GM18519 (cell line): ENCODE data around the gene TMEM178B.

Source experiments
- ATAC-seq: cut with Tn5 transposase; IDR thresholded peaks from one replicate; pipeline ENCODE4 v1.9.1; 2021; ENCODE audit warnings: mild to moderate bottlenecking, moderate library complexity; ENCODE audit not compliant: unreplicated experiment, low FRiP score

TMEM178B gene

GRCh38 chr7:141213226-141213625 is 139.4 kb downstream of the TMEM178B start:
- no peak for ATAC-seq

DNA sequence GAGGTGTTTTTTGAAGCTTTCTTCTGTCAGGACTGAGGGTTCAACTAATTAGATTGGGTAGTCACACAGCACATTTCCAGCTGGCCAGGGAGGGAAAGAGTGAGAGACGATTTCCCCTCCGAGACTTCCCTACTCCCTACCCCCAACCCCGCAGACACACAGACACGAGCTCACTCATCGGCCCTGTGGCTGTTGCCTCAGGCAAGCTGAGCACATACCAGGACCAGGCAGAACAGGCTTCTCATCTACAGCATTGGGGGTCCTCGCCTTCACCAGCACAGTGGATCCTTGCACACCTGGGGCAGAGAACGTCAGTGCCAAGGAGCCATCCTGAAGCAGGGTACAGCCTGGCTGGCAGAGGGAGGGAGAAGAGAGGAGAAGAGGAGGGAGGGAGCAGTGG is 144.1 kb downstream of the TMEM178B start:
- ATAC-seq, result no peak

DNA sequence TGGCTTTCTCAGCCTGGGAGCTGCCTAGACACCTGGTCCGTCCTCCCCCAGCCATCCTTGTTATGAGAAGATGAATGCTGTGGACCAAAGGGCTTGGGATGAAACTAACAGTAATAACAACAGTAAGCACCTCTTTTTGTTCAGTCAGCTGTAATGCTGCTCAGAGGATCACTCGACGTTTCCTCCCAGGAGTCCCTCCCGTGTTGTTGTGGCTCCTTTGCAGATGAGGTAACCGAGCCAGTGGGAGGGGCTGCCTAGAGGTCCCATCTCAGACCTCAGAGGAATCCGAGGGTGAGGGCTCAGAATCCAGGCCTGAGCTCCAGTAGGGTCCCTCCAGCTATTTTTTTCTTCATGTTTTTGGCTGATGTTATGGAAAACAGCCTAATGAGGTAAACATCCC is 145.1 kb downstream of the TMEM178B start:
- no peak for ATAC-seq

DNA sequence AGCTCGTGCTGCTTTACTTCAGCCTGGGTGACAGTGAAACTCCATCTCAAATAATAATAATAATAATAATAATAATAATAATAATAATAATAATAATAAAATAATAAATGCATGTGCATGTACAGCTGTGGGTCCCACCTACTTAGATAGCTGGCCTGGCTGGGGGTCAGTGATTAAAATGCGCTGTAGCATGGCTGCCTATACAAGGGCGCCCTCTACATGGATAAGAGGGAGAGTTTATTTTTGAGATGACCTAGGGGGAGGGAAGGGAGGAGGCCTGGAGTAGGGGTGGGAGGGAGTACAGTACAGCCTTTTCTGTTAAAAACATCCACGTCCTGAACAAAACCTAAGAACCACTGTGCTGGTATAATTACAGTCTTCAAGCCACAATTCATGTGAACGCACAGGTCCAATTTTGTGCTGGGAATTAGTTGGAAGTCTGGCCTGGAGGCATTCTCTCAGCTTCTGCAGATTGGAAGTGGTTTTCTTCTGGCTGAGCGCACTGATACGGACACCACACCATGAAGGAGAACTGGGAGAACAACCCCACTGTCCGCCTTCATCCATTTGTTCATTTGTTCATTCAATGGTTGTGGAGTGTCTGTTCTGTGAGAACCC is 146.5 kb downstream of the TMEM178B start:
- no peak for ATAC-seq

DNA sequence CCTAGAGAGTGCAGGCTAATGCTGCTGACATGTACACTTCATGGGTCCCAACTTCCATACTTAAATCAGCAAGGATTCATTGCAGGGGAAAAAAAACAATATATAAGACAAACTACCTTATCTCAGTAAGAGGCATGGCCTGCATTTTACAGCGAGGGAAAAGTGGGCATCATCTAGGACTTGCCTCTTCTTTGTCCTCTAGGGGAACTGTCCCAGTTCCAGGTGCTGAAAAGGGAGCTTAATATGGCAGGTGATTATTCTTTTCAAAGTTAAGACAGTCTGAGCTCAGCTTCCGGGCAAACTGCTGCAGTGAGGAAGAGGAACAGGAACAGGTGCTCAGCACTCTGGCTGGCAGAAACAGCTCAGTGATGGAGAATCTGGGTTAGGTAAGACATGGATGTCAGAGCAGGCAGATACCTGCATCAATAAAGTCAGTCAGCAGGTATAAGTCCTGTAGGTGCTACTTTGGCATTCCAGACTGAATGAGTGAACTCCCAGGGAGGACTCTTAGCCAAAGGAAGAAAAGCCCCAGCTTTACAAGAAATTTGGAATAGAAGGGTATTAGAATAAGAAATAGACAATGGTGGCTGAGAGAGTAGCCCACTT is 147.2 kb downstream of the TMEM178B start:
- ATAC-seq, result no peak

- ATAC-seq, result no peak
Observed at GRCh38 chr7:141225916-141226618, 152.2 kb downstream of the TMEM178B start.

- ATAC-seq, result no peak
Observed at GRCh38 chr7:141227454-141227853, 153.6 kb downstream of the TMEM178B start.

DNA sequence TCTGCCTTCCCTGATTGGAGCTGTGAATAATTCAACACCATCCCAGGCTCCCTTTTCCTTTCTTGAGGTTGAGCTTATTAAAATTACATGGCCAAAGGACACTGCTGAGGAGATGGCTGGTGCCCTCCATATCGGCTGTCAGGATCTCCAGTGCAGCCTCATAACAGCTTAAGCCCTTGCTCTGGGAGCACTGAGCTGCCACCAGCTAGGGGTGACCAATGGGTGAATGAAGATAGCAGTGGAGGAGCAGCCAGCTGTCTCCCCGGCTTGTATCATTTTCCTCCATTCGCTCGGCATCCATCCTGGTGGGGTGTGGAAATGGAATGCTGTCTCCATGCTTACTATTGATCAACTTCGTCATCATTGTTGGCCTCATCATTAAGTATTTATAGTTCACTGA is 154.6 kb downstream of the TMEM178B start:
- ATAC-seq, result no peak

DNA sequence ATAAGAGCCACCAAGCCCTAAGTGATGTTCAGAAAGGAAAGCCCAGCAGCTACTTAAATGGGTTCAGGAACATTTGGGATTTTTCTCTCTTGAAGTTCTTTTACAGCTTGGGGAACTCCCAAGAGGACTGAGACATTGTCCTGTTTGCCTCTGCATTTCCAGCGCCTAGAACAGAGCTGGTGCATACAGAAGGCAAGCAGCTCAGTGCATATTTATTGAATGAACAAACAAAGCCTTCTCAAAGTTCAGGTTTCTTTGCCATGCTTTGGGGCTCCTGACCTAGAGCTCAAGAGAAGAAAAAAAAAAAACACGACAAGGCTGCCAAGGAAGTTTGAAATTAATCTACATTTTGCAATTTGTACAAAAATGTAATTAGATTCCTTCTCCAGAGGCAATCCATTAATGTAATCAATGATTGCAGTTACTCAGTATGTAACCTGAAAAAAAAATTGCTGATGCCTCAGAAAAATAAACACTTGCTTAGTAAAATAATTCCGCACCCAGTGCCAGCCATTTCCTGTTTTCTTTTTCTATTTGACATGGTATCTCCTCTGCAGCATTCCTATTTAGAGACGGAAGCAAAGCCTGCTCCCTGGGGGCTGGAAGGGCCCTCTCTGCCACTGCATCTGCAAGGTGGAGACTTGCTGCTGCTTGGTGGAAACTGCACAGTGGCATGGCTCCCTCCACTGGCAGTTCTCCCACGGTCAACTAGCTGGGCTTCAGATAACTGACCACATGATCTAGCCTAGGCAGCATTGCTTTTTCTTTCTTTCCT is 157.3 kb downstream of the TMEM178B start:
- no peak for ATAC-seq

DNA sequence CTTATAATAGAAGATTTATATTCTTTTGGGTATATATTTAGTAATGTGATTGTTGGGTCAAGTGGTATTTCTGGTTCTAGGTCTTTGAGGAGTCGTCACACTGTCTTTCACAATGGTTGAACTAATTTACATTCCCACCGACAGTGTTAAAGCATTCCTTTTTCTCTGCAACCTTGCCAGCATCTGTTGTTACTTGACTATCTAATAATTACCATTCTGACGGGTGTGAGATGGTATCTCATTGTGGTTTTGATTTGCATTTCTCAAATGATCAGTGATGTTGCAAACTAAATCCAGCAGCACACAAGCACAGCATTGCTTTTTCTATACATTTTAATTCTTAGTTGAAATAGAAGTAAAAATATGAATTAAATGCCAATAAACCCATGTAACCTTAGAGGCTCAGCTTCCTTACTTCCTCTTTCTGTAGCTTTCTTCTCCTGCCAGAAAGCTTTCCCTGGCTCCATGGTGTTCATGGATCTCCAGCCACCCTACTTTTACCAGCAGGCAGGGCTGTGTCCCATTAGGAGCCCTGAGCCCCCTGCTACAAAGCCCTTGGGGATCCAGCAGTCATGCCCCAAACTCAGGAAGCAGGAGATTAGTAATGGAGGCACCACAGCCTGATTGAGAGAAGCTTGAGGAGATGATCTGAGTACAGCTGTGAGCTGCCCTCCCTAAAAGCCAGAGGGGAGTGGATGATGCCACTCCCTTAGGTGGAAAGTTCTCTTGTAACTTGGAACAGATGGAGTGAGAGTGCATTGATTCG is 158.6 kb downstream of the TMEM178B start:
- no peak for ATAC-seq

DNA sequence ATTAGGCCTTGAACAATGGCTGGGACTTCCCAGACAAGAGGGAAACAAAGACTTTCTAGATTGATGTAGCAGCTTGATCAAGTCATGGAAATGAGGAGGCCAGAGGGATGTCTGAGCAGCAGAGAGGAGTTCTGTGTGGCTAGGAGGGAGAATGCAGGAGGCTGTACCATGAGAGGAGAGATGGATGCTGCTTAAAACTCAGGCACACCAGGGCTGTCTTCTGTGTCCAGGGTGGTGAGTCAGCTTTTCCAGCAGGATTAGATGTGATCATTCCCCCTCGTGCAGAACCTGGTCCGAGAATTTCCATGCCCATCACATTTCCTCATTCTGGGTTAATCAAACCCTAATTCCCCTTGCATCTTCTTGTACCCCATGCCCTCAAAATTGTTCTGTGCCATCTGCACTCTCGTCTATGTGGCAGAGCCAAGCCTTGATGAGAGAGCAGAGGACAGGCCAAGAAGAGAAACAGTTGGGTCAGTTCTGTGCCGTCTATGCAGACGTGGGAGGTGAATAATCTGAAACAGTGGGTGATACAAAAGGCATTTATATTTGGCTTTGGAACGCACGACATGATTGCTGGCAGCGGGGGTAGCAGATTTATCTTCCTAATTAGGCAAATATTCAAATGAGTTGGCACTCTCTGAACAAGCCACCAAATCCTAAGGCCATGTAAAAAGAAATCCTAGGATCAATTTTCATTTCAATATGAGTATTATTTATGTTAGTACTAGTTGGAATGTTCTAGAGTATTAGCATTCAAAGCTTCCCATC is 160.7 kb downstream of the TMEM178B start:
- ATAC-seq, result no peak

DNA sequence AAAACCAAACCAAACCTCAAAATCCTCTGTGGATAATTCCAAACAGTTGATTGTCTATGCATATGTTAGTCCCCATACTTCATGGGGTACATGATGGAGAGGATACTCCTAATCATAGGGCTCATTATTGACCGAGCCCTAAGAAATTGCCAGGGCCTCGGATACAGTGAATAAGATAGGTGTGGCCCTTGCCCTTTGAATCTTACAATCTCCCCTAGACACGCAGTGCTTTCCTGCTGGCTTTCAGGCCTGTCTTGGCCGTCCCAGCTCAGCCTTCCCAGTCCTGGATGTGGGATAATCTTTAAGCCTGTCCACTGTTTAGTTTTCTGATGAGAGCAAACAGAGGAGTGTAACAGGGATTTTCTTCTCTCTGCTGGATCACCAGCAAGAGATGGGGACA is 161.8 kb downstream of the TMEM178B start:
- no peak for ATAC-seq

GRCh38 chr7:141238596-141239243 is 164.9 kb downstream of the TMEM178B start:
- ATAC-seq, result no peak

DNA sequence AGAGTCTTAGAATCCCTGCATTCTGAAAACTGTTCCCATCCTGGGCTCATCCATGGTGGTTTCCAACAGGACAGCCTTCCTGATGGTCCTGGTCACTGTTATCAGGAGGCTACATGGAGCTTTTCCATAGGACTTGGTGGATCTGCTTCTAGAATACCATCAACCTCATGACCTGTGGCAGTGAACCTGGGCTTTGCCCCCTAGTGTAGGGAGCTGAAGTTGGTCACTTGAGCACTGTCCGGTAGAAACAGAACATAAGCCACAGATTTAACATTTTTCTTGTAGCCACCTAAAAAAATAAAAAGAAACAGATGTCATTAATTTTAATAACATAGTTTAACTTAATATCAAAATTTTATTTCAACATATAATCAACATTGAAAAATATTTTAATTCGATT is 165.8 kb downstream of the TMEM178B start:
- no peak for ATAC-seq

DNA sequence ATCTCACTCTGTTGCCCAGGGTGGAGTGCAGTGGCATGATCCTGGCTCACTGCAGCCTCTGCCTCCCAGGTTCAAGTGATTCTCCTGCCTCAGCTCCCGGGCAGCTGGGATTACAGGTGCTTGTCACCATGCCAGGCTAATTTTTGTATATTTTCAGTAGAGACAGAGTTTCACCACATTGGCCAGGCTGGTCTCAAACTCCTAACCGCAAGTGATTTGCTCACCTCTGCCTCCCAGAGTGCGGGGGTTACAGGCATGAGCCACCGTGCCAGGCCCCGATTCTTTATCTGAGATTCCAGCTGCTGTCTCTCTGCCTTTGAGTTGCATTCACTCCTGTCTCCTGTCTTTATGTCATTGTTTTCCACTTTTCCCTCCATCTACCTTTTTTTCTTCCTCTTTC is 168.7 kb downstream of the TMEM178B start:
- ATAC-seq, result no peak

- no peak for ATAC-seq
Observed at GRCh38 chr7:141243368-141243767, 169.5 kb downstream of the TMEM178B start.

DNA sequence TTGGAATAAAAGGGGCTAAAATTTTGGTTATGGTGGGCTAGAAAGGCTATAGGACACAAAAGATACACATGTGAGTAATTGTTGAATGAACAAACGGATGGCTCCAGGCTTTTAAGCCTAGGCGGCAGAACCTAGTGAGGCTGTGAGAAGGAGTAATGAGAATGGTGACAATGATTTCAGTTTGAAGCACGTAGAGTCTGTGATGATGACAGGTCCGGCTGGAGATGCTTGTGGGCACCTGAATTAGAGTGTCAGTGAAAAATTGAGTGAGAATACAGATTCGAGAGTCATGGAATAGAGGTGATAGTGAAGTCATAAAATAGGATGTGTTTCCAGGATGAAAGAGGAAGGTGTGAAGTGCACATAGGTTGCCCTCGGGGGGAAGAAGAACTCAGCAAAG is 170.6 kb downstream of the TMEM178B start:
- ATAC-seq, result no peak

DNA sequence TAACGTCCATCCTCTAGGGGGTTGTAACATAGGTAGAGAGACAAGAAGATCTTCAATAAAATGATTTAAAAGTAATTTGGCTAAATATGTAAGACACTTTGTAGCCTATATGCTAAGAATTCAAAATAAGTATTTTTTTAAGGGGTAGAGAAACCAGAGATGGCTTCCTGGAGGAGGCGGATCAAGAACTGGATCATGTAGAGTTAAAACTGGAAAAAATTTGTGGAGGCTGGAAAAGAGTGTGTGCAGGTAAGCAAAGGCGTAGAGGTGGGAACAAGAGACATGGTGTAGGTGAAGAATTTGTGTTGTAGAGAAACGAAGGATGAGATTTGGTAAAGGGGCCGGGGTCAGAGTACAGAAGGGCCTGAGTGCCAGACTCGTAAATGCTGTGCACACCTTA is 172.6 kb downstream of the TMEM178B start:
- no peak for ATAC-seq

DNA sequence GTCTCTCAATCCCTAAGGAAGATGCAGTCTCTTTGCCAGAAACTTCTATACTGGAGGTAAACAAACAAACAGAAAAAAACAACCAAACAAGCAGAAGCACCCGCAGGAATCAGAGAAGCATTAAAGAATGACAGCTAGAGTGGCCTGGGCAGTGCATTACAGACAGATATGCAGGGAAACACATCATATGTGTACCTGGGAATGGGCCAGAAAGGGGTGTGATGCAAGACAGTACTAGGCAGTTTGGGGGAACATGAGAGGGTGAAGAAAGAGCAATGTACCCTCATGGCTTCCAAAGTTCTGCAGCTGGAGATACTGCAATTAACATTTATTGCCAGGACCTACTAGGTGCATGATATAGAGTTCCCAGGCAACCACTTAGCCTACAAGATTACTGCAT is 177.3 kb downstream of the TMEM178B start:
- ATAC-seq, result no peak
